GM23248 (cell line): ENCODE measurements around the gene MRAS. TPM values are rescaled to one million over a fixed set of nuclear protein-coding genes. Genes with fewer than 3 reads are reported as not detected.

Source experiments
- DNase-seq: peaks from one replicate; pipeline ENCODE4 v3.0.0-alpha.2; 2015
- H2AFZ ChIP-seq: fragments of 200-600 bp; sonication (generic); 2 replicates; pipeline ENCODE4 v1.6.1; 2016; ENCODE audit warnings: antibody characterized with exemption
- H3F3A ChIP-seq: fragments of 200-600 bp; sonication (generic); 2 replicates; pipeline ENCODE4 v1.6.1; 2016; ENCODE audit warnings: mild to moderate bottlenecking, antibody characterized with exemption, mixed run types; ENCODE audit not compliant: insufficient read depth
- H3K27ac ChIP-seq: fragments of 200-600 bp; sonication (generic); 2 replicates; pipeline ENCODE4 v1.5.1; 2016; ENCODE audit warnings: mild to moderate bottlenecking
- H3K27me3 ChIP-seq: fragments of 200-600 bp; sonication (generic); replicated peaks from 2 replicates; pipeline ENCODE4 v1.6.1; 2016; ENCODE audit warnings: mild to moderate bottlenecking; ENCODE audit not compliant: insufficient read depth
- H3K36me3 ChIP-seq: fragments of 200-600 bp; sonication (generic); 2 replicates; pipeline ENCODE4 v1.6.1; 2016; ENCODE audit warnings: low read depth, mild to moderate bottlenecking
- H3K4me1 ChIP-seq: fragments of 200-600 bp; sonication (generic); 2 replicates; pipeline ENCODE4 v1.6.1; 2016; ENCODE audit warnings: mild to moderate bottlenecking; ENCODE audit not compliant: insufficient read depth
- H3K4me2 ChIP-seq: fragments of 200-600 bp; sonication (generic); one replicate; pipeline ENCODE4 v1.6.1; 2016; ENCODE audit warnings: mild to moderate bottlenecking; ENCODE audit not compliant: unreplicated experiment
- H3K4me3 ChIP-seq: fragments of 200-600 bp; sonication (generic); 2 replicates; pipeline ENCODE4 v1.5.1; 2016; ENCODE audit warnings: mild to moderate bottlenecking
- H3K79me2 ChIP-seq: fragments of 200-600 bp; sonication (generic); 2 replicates; pipeline ENCODE4 v1.6.1; 2016; ENCODE audit warnings: mild to moderate bottlenecking; ENCODE audit not compliant: insufficient read depth
- H3K9ac ChIP-seq: fragments of 200-600 bp; sonication (generic); 2 replicates; pipeline ENCODE4 v1.6.1; 2016; ENCODE audit warnings: mild to moderate bottlenecking
- H3K9me2 ChIP-seq: fragments of 200-600 bp; sonication (generic); 2 replicates; pipeline ENCODE4 v1.6.1; 2016; ENCODE audit warnings: mixed run types, mild to moderate bottlenecking, moderate library complexity; ENCODE audit not compliant: insufficient read depth
- H3K9me3 ChIP-seq: fragments of 200-600 bp; sonication (generic); one replicate; pipeline ENCODE4 v1.6.1; 2017; ENCODE audit warnings: low read depth
- H4K20me1 ChIP-seq: fragments of 200-600 bp; sonication (generic); 2 replicates; pipeline ENCODE4 v1.6.0; 2016; ENCODE audit not compliant: insufficient read depth
- EZH2 ChIP-seq: fragments of 200-600 bp; sonication (generic); IDR thresholded peaks from 2 replicates; pipeline ENCODE4 v1.6.1; 2018; ENCODE audit warnings: antibody characterized with exemption, mild to moderate bottlenecking; ENCODE audit not compliant: insufficient read depth, poor library complexity, severe bottlenecking
- EZH2phosphoT487 ChIP-seq: fragments of 200-600 bp; sonication (generic); IDR thresholded peaks from 2 replicates; pipeline ENCODE4 v1.6.1; 2018; ENCODE audit warnings: antibody characterized with exemption, moderate library complexity, mild to moderate bottlenecking, low read depth; ENCODE audit not compliant: insufficient read depth
- WGBS, 2 experiments: methylation state at CpG; one replicate each; pipeline ENCODE4 v1.1.6; 2015 to 2017; ENCODE audit warnings: low lambda C conversion rate in 2 of 2, low coverage in 1 of 2; ENCODE audit errors: missing lambda C conversion rate in 2 of 2; 5-methylcytosine and 5-hydroxymethylcytosine counted together
- in situ Hi-C: fragments of 300-500 bp; cut with MboI; formaldehyde crosslinking; loops from 2 replicates; pipeline ENCODE4 v1.15.0; 2020
- polyA plus RNA-seq: library from polyadenylated mRNA; unstranded; fragments of >200 nt; fragmentation: Nextera tagmentation; extraction: Ambion mirVana; gene quantifications from 2 replicates; pipeline ENCODE4 v1.2.1, GENCODE V29; 2016
- total RNA-seq: library from RNA; depleted of rRNA; stranded (reverse); fragments of >200 nt; shearing (Covaris generic); gene quantifications from 2 replicates; pipeline ENCODE4 v1.2.3, GENCODE V29; 2014

MRAS gene
- total and polyA plus RNA-seq, 2 experiments from 2014 or later = 54.9 to 65.1 TPM

DNA sequence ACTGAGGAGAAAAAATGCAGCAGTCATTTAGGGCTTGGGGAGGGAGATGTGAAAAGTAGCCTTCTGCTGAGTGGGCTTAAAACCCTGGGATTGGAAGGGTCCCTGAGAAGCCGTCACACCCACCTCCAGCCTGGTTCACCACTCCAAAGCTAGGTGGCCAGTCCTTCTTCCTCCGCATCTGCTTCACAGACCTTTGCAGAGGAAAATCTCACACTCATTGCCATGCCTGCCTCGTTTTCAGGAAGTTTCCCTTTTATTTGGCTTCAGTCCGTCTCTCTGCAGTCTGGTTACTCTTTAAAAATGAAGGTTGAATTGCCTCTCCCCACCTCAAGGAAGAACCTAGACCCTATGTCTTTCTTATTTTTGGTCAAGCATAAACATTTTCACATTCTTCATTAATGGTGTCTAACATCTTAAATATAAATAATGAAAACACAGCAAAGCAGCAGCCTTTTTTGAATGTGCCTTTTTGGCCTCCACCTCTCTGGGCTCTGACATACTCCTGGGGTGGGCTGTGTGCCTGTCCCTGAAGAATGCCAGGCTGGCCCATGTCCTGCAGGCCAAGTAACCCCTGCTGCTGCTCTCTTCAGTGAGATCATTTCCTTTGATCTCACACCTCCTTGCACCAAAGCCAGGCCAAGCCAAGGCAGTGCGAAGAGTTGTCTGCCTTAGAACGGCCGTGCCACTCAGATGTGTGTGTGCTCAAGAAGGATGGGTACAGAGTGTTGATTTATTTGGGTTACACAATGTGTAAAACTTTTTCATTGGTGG is 11.0 kb downstream of the MRAS start:
- no peak for TF ChIP-seq EZH2phosphoT487
- TF ChIP-seq EZH2 = no peak
- H3K9me3 ChIP-seq = no peaks in the 10 kb centered on the region
- peaks cover 11% of the 10 kb centered on the region; the same call in 1 of the 2 replicates for H3K36me3 ChIP-seq
- H3K9me2 ChIP-seq = no peaks in the 10 kb centered on the region
- H2AFZ ChIP-seq = no peak overlapping the region
- in situ Hi-C loops = no loop called here
- H3K4me1 ChIP-seq = no peaks in the 10 kb centered on the region
- no peak for DNase-seq
- no peaks in the 10 kb centered on the region for H3F3A ChIP-seq
- H3K27me3 ChIP-seq = no peaks in the 10 kb centered on the region
- H3K79me2 ChIP-seq = peaks cover 80% of the 10 kb centered on the region
- H3K27ac ChIP-seq = no peak overlapping the region
- no peaks in the 10 kb centered on the region for H4K20me1 ChIP-seq
- 72 to 74% methylated on average over 7 of the region's 7 CpGs for WGBS, 2 experiments
- no peak overlapping the region for H3K4me2 ChIP-seq
- no peak overlapping the region for H3K4me3 ChIP-seq
- H3K9ac ChIP-seq = no peak overlapping the region

DNA sequence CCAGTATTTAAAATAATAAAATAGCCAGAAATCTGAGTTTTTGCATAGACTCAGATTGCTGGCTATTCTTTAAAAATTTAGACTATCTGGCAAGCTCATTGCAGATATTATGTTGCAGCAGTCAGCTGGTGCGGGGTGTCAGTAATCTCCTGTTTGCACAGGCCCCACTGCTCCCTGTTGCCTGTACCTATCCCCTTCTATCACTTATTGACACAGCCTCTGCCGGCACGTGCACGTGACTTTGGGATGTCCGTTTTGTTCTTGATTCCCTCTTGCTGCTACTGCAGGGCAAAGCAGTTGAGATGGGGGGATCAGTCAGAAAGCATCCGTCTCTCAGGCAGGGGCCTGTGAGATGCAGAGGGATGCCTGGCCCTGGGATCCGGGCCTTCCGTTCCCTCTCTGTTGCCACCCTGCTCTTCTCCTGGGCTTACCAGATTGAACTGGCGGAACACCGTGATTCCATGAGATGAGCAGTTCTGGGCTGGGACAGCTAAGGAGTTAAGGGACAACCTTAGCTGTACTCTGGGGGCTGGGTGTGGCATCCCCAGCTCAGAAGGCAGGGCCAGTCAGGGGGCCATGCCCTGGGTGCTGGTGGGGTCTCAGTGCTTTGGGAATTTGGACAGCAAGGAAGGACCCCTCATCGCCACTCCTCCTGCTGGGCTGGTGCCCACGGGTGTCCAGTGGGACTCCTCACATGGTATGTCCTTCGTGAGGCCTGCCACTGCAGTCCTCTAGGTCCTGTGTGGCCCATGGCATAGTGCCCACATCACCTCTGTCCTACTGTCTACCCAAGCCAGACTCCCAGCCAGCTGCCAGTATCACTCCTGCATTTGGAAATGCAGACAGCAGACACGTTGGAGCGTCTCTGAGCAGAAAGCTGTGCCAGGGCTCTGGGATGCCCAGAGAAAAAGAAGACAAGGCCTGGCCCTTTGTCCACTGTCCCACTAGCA is 11.8 kb downstream of the MRAS start:
- DNase-seq = no peak
- TF ChIP-seq EZH2phosphoT487 (no peak), EZH2 (no peak)
- in situ Hi-C loops = no loop called here
- Histone ChIP-seq H2AFZ (no peak overlapping the region), H3K27me3 (no peaks in the 10 kb centered on the region), H3K27ac (no peak overlapping the region), H3K4me3 (no peak overlapping the region), H4K20me1 (no peaks in the 10 kb centered on the region), H3K9me3 (no peaks in the 10 kb centered on the region), H3K4me1 (no peaks in the 10 kb centered on the region), H3K4me2 (no peak overlapping the region), H3F3A (no peaks in the 10 kb centered on the region), H3K9ac (no peak overlapping the region), H3K36me3 (peaks cover 10% of the 10 kb centered on the region; the same call in 1 of the 2 replicates), H3K79me2 (peaks cover 80% of the 10 kb centered on the region), H3K9me2 (no peaks in the 10 kb centered on the region)
- WGBS, 2 experiments = 93 to 94% methylated on average over 15 of the region's 15 CpGs

DNA sequence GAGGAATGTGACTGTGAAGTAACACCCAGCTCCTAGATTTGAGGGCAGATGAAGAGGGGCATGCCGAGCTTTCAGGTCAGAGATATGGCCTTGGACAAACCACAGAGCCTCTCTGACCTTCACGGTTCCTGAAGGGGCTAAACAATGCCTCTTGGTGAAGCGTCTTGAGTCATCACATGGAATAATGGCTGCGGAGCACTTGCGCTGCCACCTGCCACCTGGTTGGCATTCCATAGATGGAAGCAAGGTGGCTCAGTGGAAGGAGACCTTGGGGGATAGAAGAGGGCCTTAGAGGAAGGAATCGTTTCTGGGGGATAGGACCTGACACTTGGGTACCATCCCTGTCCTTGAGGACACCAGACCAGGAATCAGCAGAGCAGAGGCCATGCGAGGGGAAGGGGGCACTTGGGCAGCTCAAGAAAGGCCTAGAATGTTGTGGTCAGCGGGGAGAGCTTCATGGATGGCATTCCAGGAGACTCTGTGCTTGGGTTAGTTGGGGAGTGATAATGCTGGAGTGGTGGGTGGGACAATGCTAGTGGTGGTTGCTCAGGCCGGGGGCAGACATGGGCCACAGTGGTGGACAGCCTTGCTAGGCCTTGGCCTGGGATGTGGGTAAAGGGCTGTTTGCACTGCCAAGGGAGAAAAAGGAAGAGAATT is 12.6 kb downstream of the MRAS start:
- Histone ChIP-seq H3F3A (no peaks in the 10 kb centered on the region), H3K4me3 (no peak overlapping the region), H3K4me1 (no peaks in the 10 kb centered on the region), H3K27me3 (no peaks in the 10 kb centered on the region), H3K36me3 (peaks cover 5% of the 10 kb centered on the region; the same call in 1 of the 2 replicates), H3K4me2 (no peak overlapping the region), H3K79me2 (peaks cover 80% of the 10 kb centered on the region), H4K20me1 (no peaks in the 10 kb centered on the region), H3K27ac (no peak overlapping the region), H3K9me2 (no peaks in the 10 kb centered on the region), H3K9ac (no peak overlapping the region), H3K9me3 (no peaks in the 10 kb centered on the region), H2AFZ (no peak overlapping the region)
- TF ChIP-seq EZH2 = no peak
- TF ChIP-seq EZH2phosphoT487 = no peak
- in situ Hi-C loops = no loop called here
- WGBS, 2 experiments = 88 to 93% methylated on average over 9 of the region's 9 CpGs
- DNase-seq = no peak

DNA sequence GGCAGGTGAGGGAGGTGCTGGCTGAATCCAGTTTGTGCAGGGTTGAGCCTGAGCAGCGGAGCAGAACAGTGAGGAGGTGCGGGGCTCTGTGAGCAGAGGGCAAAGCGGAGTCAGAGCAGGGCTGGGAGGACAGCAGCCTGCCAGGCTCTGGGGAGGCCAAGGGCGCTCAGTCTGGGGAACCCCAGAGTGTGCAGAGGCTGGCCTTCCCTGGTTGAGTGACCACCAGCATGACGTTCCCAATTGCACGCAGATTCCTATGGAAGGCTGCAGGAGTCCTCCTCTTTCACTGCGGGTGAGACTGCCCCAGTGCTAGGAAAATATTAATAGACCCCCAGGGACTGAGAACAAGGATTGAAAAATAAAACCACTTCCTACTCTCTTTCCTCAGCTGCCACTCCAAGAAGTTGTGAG is 13.2 kb downstream of the MRAS start:
- in situ Hi-C loops = no loop called here
- Histone ChIP-seq H3K4me2 (no peak overlapping the region), H3K79me2 (peaks cover 80% of the 10 kb centered on the region)

More for the DNA sequence above, 13.2 kb downstream of the MRAS start:
- H3K9ac ChIP-seq = no peak overlapping the region
- 80 to 82% methylated on average over 6 to 7 of the region's 7 CpGs for WGBS, 2 experiments
- H3K9me3 ChIP-seq = no peaks in the 10 kb centered on the region
- TF ChIP-seq EZH2 (no peak), EZH2phosphoT487 (no peak)
- no peaks in the 10 kb centered on the region; the same call in 1 of the 2 replicates for H3K36me3 ChIP-seq
- no peaks in the 10 kb centered on the region for H3K9me2 ChIP-seq
- no peaks in the 10 kb centered on the region for H3K27me3 ChIP-seq
- H3K4me1 ChIP-seq = no peaks in the 10 kb centered on the region
- H3K4me3 ChIP-seq = no peak overlapping the region
- no peak overlapping the region for H3K27ac ChIP-seq
- no peaks in the 10 kb centered on the region for H3F3A ChIP-seq
- no peak overlapping the region for H2AFZ ChIP-seq
- no peaks in the 10 kb centered on the region for H4K20me1 ChIP-seq
- DNase-seq = no peak
